Measurements from ENCODE around the gene SCP2D1. TPM values are rescaled to one million over a fixed set of nuclear protein-coding genes. Genes with fewer than 3 reads are reported as not detected.
"Not testable (repeated sequence)": the region's sequence is repeated elsewhere in the genome, so short reads cannot be mapped to it uniquely, and the experiment has no call there.

The SCP2D1 gene
- total and polyA plus RNA-seq, 2 donors (not counting 1 experiment from before 2014, with no cell fraction given), result not detected

- peak overlapping the region; percentile 15 for H3K4me2 ChIP-seq (ENCODE audit: extremely low read depth, insufficient read depth, low read length)
- no peaks in the 10 kb centered on the region for H3K27me3 ChIP-seq (ENCODE audit: control insufficient read depth, insufficient read depth, low read length)
- H3K79me2 ChIP-seq (ENCODE audit: control insufficient read depth, insufficient read depth, low read length), result no peaks in the 10 kb centered on the region
- no peak for DNase-seq (ENCODE audit: low read depth in 2 of 2)
- no peaks in the 10 kb centered on the region for H3K36me3 ChIP-seq (ENCODE audit: control insufficient read depth, insufficient read depth, low read length)
- no peak overlapping the region for H3K9ac ChIP-seq (ENCODE audit: insufficient read depth, low read length)
- H3K4me3 ChIP-seq (replicated peaks in 1 of 4; ENCODE audit: control extremely low read depth in 1 of 4, insufficient read depth in 1 of 4, low read depth in 3 of 4, low read length in 4 of 4), result peak overlapping the region in 1 of 4 experiments; percentile 6
- no peak overlapping the region for H3K27ac ChIP-seq (ENCODE audit: insufficient read depth, low read length)
- no peaks in the 10 kb centered on the region for H3K9me3 ChIP-seq (ENCODE audit: control insufficient read depth, insufficient read depth, low read depth, low read length)
- no peaks in the 10 kb centered on the region for H4K20me1 ChIP-seq (ENCODE audit: control insufficient read depth, extremely low read depth, insufficient read depth, low read length)
- H2AFZ ChIP-seq (ENCODE audit: low read length), result no peak overlapping the region
- no peaks in the 10 kb centered on the region for H3K4me1 ChIP-seq (ENCODE audit: control insufficient read depth, extremely low read depth, insufficient read depth, low read length)
- TF ChIP-seq EZH2 (IDR thresholded peaks at IDR 0.05; ENCODE audit: low read length, missing control alignments) (no peak), CTCF (conservative IDR thresholded peaks at IDR 0.05 in 1 of 2, IDR thresholded peaks at IDR 0.05 in 1 of 2; ENCODE audit: low read depth in 1 of 2, low read length in 2 of 2) (no peak)
Measured at GRCh38 chr20:18780385-18781130, 33.0 kb upstream of the SCP2D1 start.

- Histone ChIP-seq H4K20me1 (ENCODE audit: control insufficient read depth, extremely low read depth, insufficient read depth, low read length) (no peaks in the 10 kb centered on the region), H2AFZ (ENCODE audit: low read length) (no peak overlapping the region), H3K4me1 (ENCODE audit: control insufficient read depth, extremely low read depth, insufficient read depth, low read length) (no peaks in the 10 kb centered on the region), H3K4me2 (ENCODE audit: extremely low read depth, insufficient read depth, low read length) (no peak overlapping the region), H3K79me2 (ENCODE audit: control insufficient read depth, insufficient read depth, low read length) (no peaks in the 10 kb centered on the region), H3K9ac (ENCODE audit: insufficient read depth, low read length) (no peak overlapping the region), H3K9me3 (ENCODE audit: control insufficient read depth, insufficient read depth, low read depth, low read length) (no peaks in the 10 kb centered on the region), H3K36me3 (ENCODE audit: control insufficient read depth, insufficient read depth, low read length) (no peaks in the 10 kb centered on the region), H3K27ac (ENCODE audit: insufficient read depth, low read length) (no peak overlapping the region), H3K4me3 (replicated peaks in 1 of 4; ENCODE audit: control extremely low read depth in 1 of 4, insufficient read depth in 1 of 4, low read depth in 3 of 4, low read length in 4 of 4) (no peak overlapping the region), H3K27me3 (ENCODE audit: control insufficient read depth, insufficient read depth, low read length) (no peaks in the 10 kb centered on the region)
- TF ChIP-seq CTCF (conservative IDR thresholded peaks at IDR 0.05 in 1 of 2, IDR thresholded peaks at IDR 0.05 in 1 of 2; ENCODE audit: low read depth in 1 of 2, low read length in 2 of 2) (no peak), EZH2 (IDR thresholded peaks at IDR 0.05; ENCODE audit: low read length, missing control alignments) (no peak)
- DNase-seq (ENCODE audit: low read depth in 2 of 2), result no peak
Measured at GRCh38 chr20:18781509-18781908, 32.1 kb upstream of the SCP2D1 start.

- H3K4me2 ChIP-seq (ENCODE audit: extremely low read depth, insufficient read depth, low read length), result no peak overlapping the region
- no peaks in the 10 kb centered on the region for H3K9me3 ChIP-seq (ENCODE audit: control insufficient read depth, insufficient read depth, low read depth, low read length)
- H3K36me3 ChIP-seq (ENCODE audit: control insufficient read depth, insufficient read depth, low read length), result no peaks in the 10 kb centered on the region
- no peaks in the 10 kb centered on the region for H3K4me1 ChIP-seq (ENCODE audit: control insufficient read depth, extremely low read depth, insufficient read depth, low read length)
- DNase-seq (ENCODE audit: low read depth in 2 of 2), result no peak
- H2AFZ ChIP-seq (ENCODE audit: low read length), result no peak overlapping the region
- H3K4me3 ChIP-seq (replicated peaks in 1 of 4; ENCODE audit: control extremely low read depth in 1 of 4, insufficient read depth in 1 of 4, low read depth in 3 of 4, low read length in 4 of 4), result no peak overlapping the region
- no peaks in the 10 kb centered on the region for H4K20me1 ChIP-seq (ENCODE audit: control insufficient read depth, extremely low read depth, insufficient read depth, low read length)
- no peaks in the 10 kb centered on the region for H3K27me3 ChIP-seq (ENCODE audit: control insufficient read depth, insufficient read depth, low read length)
- H3K9ac ChIP-seq (ENCODE audit: insufficient read depth, low read length), result no peak overlapping the region
- no peak for TF ChIP-seq EZH2 (IDR thresholded peaks at IDR 0.05; ENCODE audit: low read length, missing control alignments)
- TF ChIP-seq CTCF (conservative IDR thresholded peaks at IDR 0.05 in 1 of 2, IDR thresholded peaks at IDR 0.05 in 1 of 2; ENCODE audit: low read depth in 1 of 2, low read length in 2 of 2), result no peak
- no peaks in the 10 kb centered on the region for H3K79me2 ChIP-seq (ENCODE audit: control insufficient read depth, insufficient read depth, low read length)
- H3K27ac ChIP-seq (ENCODE audit: insufficient read depth, low read length), result no peak overlapping the region
Measured at GRCh38 chr20:18783385-18783959, 30.1 kb upstream of the SCP2D1 start.

- DNase-seq (ENCODE audit: low read depth in 2 of 2); H3K27me3 ChIP-seq (ENCODE audit: control insufficient read depth, insufficient read depth, low read length); H2AFZ ChIP-seq (ENCODE audit: low read length); H3K4me1 ChIP-seq (ENCODE audit: control insufficient read depth, extremely low read depth, insufficient read depth, low read length); H3K27ac ChIP-seq (ENCODE audit: insufficient read depth, low read length); H3K4me3 ChIP-seq (replicated peaks in 1 of 4; ENCODE audit: control extremely low read depth in 1 of 4, insufficient read depth in 1 of 4, low read depth in 3 of 4, low read length in 4 of 4); H3K36me3 ChIP-seq (ENCODE audit: control insufficient read depth, insufficient read depth, low read length); H3K79me2 ChIP-seq (ENCODE audit: control insufficient read depth, insufficient read depth, low read length); H3K9me3 ChIP-seq (ENCODE audit: control insufficient read depth, insufficient read depth, low read depth, low read length); H3K9ac ChIP-seq (ENCODE audit: insufficient read depth, low read length); H3K4me2 ChIP-seq (ENCODE audit: extremely low read depth, insufficient read depth, low read length); H4K20me1 ChIP-seq (ENCODE audit: control insufficient read depth, extremely low read depth, insufficient read depth, low read length): not testable (repeated sequence)
Measured at GRCh38 chr20:18787046-18787445, 26.5 kb upstream of the SCP2D1 start.

Measured in fibroblast of lung (primary cell).